HG03039 (cell line): ENCODE measurements around the gene STX8.

Experiments used
- ATAC-seq: cut with Tn5 transposase; IDR thresholded peaks from one replicate; pipeline ENCODE4 v1.9.1; 2021; ENCODE audit warnings: mild to moderate bottlenecking, moderate library complexity; ENCODE audit not compliant: unreplicated experiment

The STX8 gene

DNA sequence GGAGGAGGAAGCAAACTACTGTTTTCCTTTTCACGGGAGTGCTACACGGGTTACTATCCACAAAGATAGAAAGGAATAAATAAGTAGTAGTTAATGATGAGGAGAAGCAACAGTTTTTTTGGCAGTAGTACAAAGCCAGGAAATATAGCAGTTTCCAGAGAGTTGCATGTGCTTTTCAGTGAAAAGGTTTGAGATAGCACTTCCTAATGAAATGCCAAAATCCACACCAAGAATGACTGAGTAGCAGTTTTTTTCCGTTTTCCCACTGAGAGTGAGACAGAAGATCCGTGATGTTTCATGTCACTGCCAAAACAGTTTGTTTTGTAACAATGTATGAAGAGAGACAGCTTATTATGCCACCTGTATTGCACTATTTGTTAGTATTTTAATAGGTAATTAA lies 129.1 kb downstream of the STX8 start:
- ATAC-seq = no peak

DNA sequence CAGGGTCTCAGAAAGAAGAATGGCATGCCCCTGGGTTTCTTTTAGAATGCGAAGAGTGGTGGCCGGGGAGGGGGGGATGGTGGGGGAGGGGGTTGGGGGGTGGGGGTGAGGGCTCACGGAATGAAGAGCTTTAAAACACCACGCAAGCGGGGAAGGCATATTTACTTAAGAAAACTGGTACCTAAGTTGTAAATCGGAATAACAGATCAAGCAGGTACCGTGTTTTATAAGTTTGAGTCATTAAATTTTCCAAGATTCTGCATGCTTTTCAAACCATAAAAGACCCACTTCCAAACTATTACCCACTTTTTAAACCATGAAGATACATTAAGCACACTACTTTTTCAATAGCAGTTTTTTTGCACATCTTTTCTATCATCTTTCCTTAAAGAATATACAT lies 130.2 kb downstream of the STX8 start:
- no peak for ATAC-seq

DNA sequence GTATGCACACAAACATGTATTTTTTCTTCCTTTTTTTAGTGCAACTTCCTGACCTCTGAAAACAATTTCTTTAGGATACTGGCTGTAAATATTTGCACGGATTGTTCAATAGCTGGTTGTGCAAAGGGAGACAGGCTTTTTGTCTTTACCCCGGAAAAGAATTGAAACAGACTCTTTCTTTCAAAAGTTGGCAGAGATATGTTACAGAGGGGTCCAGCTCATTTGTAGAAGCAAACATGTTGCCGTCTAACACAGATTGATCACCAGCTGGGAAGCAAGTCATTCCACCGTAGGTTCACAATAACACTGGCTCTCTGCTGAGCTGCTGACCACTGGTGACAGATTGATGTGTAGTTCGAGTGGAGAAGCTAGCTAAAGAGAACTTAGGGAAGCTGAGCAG lies 130.9 kb downstream of the STX8 start:
- ATAC-seq = no peak

DNA sequence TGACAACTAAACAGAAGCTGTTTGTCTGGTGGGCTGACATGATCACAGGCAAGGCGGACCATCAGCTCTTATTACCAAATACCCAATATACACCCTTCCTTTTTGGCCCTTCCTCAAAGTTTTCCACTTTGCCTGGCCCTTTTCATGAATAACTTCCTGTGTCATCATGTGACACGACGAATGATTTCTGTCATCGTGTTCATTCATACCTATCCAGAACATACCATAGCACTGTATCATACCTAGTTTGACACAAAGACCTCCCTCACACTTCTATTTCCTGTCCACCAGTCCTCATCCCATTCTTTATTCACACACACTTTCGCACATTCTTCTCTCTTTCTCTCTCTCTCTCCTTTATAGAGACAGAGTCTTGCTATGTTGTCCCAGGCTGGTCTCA lies 131.8 kb downstream of the STX8 start:
- no peak for ATAC-seq

DNA sequence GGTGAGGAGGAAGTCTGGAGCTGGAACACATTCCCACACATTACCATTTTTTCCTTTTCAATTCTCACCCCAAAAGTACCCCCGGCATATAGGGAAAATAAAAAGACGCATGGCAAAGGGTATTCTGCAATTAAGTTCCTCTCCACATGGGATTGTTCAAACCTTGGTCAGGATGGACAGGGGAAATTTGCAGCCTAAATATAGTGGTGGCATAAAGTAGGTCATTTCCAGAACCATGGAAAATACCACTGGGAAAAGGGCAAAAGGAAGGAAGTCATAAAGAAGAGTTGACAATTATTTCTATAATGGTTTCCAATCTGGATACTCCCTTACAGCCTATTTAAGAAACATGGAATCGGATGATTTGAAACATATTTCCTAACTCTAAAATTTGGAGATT lies 135.8 kb downstream of the STX8 start:
- ATAC-seq = no peak

DNA sequence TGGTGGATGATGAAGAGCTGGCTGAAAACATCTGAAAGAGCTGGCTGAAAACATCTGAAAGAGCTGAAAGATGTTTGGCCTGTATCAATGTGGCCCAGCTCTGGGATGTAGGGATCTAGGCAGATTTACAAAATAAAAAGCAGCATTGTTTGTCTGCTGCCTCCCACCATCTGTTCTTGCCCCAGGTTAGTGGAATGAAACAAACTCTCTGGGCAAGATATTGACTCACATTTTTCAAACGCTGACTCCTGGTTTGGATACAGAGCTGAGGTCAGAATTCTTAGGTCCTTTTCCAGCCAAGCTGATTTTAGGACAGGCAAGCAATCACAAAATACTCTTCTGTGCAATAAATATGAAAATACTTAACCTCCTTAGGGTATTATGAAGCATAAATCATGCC lies 139.0 kb downstream of the STX8 start:
- no peak for ATAC-seq

DNA sequence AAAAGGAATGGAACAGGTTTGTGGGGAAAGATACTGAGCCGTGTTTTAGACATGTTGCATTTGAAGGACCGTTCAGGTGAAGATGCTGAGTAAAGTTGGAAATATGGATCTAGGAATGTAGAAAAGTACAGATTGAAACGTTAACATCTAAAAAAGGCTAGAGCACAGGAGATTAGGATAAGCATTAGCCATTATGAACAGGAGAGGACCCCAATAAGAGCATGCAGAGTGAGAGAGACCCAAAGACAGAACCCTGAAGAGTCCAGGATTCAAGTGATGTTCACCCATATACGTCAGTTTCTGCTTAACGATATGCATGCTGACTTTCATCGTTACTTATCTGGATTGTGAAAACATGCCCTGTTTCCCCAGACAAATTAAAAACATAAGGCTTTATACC lies 140.5 kb downstream of the STX8 start:
- ATAC-seq = no peak

DNA sequence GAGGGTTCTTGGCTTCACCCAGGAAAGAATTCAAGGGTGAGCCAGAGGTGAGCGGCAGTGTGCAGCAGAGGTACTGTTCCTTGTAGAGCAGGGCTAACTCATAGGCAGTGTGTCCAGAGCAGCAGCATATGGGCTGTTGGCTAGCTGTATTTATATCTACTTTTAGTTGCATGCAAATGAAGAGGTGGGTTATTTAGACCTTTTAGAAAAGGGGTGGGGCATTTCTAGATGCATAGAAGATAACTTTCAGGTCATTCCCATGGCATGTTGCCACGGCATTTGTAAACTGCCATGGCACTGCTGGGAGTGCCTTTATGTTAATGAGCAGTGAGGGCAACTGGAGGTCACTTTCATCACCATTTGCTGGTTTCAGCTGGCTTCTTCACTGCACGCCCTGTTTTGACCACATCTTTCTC lies 141.0 kb downstream of the STX8 start:
- ATAC-seq = no peak

DNA sequence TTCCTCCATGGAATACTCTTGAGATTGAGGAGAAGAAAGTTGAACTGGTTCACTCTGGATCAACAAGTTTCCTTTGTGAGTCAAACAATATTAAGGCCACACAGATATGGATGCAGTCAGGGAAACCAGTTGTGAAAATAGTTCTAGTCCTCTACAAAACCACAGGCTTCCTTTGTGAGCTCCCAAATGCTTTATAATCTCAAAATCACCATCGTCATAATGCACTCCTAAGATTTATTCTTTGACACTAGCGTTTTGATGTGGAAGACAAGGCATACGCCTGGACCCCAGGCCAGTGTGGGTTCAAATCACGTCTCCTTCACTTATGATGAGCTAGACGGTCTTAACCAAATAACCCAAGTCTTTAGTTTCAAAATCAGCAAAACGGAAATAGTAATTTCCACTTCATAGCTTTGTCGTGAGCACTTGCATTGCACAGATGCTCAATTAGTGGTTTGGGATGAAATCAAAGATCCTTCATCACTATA lies 142.6 kb downstream of the STX8 start:
- ATAC-seq = no peak

DNA sequence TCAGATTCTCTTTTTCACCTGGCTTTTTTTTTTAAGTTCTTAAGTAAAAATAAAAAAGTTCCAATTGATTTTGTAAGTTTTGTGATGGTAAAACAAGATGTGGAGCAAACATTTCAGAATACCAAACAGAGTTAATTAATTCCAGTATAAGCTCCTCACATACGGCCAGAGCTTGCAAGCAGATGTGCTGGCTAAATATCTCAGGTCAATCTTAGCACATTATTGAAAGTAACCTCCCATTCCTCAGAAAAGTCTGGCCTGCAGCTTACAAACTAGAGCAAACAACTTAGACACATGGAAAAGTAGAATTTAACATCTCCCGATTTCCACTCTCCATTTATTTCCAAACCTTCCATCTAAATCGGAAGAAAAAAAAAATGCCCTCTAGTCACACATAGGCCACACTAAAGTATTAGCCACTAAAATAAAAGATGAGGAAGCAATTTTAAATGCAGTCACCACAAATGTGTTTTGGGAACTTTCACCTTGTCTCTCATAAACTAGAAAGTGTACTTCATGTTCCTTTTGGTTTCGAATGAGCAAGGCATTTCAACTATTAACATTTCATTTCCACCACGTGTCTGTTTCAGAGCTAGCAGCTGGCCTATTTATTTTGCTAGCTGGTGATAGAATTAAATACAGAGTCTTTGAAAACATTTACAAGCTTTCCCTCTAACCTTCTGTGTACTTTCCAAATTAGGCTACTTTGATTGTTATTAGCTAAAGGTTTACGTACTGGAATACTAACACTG lies 143.3 kb downstream of the STX8 start:
- no peak for ATAC-seq

DNA sequence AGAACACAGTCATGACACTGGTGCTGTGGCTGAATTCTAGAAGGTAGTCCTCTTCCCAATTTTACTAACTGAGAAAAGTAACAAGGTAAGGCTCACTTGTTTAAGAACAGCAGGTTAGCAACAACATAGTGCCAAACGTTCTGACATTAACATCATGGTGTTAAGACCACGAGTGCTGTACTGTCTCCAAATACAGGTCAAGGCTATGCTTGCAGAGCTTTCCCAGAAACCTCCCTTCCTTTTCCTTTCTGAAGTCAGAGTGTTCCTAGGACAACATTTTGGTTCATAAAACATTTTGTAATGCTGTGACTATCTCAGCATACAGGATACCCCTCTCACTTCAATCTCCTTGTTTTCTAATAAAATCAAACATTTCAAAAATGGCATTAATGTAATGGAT lies 144.0 kb downstream of the STX8 start:
- no peak for ATAC-seq

DNA sequence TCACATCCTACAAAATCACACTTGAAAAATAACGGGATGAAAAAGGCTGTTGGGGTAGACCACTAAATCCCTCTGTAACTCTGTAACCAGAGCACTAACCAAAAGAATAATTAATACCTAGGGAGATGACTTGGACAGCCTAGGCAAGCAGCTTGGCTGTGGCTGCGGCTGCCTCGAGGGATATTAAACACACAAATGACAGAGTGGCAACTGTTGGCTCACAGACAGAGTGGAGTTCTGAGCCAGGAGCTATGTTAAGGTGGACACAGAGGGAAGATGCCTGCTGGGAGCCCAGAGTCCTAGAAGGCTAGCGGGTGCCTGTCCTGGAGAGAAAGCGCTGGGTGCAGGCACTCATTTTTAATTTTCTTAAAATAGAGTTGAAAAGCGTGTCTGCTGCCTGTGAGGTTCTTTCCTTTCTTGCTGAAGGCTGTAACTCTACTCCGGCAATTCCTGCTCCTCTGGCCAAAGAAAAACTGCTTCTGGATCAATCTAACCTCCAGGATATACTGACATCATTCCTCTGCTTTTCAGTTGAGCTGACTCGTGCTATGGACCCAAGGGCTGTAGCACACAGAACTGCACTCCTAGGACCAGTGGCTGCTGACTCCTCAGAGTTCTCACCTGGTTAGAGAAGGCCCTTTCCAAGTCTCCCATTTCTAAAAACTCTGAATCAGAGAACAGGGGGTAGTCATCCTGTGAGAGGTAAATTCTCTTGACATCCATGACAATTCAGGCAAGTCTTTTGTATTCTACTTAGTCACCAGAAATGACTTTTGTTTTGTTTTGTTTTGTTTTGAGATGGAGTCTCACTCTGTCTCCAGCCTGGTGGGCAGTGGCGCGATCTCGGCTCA lies 147.9 kb downstream of the STX8 start:
- no peak for ATAC-seq

DNA sequence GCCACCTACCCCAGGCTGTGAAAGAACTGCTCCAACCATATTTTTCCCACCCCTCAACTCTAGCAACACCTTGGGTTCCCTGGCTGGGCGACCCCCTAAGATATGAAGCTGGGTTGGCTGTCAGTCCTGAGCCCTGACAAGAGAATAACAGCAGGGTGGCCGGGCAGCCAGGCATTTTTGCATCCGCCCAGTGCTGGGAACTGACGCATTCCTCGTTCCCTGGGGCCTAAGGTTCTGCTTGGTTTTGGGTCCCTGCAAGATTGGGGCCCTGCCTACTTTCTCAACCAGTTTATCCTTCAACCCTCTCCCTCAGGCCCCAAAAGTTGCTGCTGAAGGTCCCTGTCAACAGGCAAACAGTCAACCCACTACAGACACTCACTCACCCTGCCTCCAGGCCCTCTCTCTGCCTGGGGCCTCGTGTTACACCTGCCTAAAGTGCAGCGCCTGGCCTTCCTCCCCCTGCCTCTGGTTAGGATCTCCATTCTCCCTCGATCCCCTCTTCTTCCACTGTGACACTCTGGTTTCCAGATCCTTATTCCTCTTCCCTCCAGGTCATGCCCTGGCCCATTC lies 151.5 kb downstream of the STX8 start:
- no peak for ATAC-seq

DNA sequence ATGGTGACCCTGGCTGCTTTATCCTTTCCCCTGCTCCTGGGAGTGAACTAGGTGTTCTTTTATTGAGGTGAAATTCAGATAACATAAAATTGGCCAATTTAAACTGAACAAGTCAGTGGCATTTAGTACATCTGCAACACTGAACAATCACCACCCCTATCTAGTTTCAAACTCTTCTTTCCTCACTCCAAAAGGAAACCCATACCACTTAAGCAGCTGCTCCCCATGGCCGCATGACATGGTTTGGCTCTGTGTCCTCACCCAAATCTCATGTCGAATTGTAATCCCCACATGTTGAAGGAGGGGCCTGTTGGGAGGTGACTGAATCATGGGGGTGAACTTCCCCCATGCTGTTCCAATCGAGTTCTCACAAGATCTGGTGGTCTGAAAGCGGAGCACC lies 154.1 kb downstream of the STX8 start:
- no peak for ATAC-seq

DNA sequence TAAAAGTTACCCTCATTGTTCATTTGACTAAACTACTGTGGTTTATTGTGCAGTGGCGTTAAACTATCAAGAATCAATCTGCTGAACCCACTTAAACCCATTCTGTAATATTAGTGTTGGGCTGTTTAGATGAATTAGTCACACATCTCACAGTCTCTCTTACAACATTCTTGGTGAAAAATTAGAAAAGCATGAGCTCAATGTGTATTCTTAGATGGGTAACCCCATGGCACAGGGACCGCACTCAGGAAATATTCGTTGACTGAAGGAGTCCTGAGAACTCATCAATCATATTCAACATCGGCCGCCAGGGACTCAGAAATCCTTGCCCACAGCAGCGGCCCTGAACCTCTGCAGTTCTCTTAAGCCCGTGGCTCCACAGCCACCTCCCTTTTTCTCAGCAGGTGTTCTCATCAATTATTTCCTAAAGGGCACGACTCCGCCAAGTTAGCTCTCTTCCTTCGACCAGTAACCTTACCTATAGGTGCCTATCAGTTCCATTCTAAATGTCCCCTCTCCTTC lies 155.6 kb downstream of the STX8 start:
- ATAC-seq = no peak

DNA sequence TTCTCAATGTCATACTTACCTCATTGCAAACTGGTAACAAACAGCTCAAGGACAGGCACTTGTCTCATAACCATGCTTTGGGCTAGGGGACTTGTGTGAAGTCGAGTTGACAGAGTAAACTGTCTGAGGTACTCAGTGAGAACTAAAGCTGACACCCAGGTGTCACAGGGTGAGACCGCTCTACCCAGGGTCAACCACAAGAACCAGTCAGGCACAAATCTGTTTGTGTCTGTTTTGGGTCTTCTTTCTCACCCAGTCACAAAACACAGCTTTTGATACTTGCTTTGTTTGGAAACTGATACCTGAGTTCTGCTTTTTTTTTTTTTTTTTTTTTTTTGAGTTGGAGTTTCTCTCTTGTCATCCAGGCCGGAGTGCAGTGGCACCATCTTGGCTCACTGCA lies 161.1 kb downstream of the STX8 start:
- ATAC-seq = peak; percentile 67

DNA sequence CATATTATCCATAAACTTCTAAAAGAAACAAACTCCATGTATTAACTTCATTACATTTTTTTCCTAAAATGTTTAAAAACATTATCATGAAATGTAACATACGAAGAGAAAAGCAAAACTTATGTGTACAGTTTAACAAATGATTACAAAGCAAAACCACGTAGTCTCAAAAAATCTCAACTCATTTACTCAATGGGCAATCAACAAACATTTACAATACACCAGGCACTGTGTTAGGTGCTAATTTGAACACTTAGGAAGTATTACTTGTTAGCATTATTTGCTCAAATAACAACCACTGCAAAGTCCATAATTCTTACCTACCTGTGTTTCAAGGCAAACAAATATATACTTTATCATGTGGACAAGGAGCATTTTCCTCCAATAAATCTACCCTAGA lies 164.9 kb downstream of the STX8 start:
- no peak for ATAC-seq

DNA sequence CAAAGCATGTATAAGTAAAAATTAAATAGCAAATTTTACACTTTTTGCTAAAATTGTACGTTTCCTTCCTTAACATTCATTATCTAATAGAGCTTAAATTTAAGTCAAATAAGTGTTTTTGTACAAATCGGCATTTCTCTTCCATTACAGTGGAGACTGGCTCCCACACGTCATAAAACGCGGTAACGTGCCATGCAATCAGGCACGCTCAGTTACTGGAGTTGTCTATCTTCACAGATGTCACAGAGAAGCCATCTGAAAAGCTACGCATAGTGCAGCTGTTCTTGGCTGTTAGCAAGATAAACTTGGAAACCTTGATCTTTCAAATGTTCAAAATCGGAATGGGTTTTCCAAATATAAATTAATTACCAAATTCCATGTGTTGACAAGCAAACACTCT lies 165.3 kb downstream of the STX8 start:
- no peak for ATAC-seq

DNA sequence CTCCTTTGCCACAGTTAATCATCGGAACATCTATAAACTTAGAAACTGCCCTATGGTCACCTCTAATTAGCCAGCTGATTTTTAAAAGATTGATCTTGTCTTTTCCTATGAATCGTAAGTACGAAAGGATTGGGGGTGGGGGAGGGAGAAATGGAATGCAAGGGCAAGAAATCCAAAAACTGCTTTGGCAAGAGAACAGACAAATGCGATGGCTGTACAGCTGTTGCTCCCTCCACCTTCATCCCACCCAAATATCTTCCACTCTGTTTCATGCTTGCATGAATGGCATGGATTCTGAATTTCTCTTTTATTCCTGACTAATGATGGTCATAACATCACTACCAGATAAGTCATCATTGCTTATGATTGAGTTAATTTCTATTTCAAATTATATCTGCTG lies 165.7 kb downstream of the STX8 start:
- no peak for ATAC-seq

DNA sequence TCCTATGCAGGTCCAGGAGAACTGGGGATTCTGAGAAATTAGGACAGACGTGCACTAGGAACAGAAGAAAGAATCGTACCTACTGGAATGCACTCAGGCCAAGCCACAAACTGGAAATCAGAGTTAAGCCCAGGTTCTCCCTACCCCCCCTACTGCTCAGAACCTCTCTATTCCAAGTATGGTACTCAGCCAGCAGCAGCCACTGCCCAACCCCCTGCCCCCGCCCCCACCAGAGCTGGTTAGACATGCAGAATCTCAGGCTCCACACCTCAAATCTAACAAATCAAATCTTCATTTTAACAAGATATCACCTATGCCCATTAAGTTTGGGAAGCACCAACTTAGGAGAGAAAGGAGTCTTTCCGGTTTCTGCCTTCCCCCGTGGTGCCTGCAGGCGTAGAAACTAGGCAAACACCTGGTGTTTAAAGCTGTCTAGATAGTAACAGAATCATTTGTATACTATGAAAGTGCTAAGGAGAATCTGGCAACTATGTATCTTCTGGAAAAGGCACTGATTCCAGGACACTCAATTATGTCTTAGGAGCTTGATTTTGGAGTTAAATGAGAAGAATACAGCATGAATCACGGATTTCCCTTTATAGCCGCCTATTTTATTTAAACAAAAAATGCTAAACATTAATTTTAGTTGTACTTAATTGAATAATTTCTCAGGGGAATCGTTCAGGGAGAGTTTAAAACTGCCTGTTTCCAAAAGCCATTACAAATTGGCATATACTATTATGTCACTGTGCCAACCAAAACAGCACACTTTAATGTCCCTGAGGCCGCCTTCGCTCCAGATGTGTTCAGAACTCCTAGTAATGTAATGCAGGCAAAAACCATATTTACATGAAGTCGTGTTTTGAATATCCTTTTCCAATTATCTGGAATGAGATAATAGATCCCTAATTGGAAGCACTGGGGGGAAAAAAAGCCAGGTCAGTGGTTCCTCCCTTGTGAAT lies 166.5 kb downstream of the STX8 start:
- ATAC-seq = no peak

DNA sequence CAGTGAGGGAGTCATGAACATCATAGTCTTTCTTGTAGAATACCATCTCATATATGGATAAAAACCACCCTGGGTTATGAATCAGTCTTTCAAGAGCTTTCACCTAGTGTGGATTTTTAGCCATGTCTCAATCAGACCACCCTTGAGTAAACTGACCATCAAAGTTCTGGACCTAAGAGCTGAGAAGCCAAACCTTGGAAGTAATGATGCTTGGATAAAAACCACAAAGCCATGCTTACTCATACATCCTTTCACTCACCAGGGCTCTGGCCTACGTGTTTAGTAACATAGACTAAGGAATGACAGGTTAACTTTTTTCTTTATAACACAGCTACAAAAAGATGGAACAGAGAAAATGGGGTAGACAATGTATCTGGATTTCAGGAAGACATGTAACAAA lies 167.2 kb downstream of the STX8 start:
- ATAC-seq = no peak
